Fibroblast of mammary gland (primary cell): ENCODE results near the gene KCNJ16.

Experiments
- DNase-seq: peaks from one replicate; pipeline ENCODE4 v3.0.0-alpha.2; 2010; ENCODE audit warnings: low read depth
- H3K4me3 ChIP-seq: 2 replicates; pipeline ENCODE4 v1.5.1; 2011; ENCODE audit warnings: low read depth, mild to moderate bottlenecking, low read length, moderate library complexity; ENCODE audit not compliant: control insufficient read depth
- CTCF ChIP-seq: conservative IDR thresholded peaks from 2 replicates; pipeline ENCODE4 v1.5.1; 2011; ENCODE audit warnings: low read depth, low read length, inconsistent platforms; ENCODE audit not compliant: control insufficient read depth, insufficient read depth

KCNJ16 gene

GRCh38 chr17:70099884-70100283 is 24.9 kb downstream of the KCNJ16 start:
- no peak for TF ChIP-seq CTCF
- H3K4me3 ChIP-seq = no peak overlapping the region
- no peak for DNase-seq

DNA sequence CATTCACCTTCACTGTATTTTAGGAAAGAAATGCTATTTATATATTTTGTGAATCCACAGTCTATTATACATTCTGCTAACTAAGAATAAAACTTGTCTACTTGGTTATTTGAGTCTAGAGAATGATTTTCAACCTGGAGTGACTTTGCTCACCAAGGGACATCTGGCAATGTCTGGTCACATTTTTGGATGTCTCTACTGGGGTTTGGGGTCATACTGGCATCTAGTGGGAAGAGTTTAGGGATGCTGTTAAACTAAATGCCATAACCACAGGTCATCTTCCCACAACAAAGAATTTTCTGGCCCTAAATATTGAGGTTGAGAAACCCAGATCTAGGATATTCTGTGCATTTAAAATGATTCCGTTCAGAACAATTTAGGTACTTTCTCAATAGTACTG is 26.0 kb downstream of the KCNJ16 start:
- TF ChIP-seq CTCF = peak; percentile 12
- no peak overlapping the region for H3K4me3 ChIP-seq
- DNase-seq = peak; percentile 21

DNA sequence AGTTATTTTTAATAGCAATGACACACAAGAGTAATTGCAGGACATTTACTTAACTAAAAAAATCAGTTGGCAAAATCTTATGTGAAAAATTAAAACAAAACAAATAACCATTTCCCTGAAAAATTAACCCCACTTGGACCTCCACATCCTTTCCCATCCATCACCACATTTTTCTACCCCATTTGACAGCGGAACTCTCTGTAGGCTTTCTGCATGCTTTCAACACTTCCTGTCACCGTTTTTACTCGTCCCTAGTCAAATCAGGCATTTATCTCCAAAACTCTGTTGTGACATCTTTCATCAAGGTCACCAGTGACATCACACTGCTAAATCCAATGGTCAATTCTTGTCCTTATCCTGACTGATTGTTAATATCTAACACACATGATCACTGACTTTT is 27.5 kb downstream of the KCNJ16 start:
- no peak for DNase-seq
- TF ChIP-seq CTCF = no peak
- H3K4me3 ChIP-seq = no peak overlapping the region

DNA sequence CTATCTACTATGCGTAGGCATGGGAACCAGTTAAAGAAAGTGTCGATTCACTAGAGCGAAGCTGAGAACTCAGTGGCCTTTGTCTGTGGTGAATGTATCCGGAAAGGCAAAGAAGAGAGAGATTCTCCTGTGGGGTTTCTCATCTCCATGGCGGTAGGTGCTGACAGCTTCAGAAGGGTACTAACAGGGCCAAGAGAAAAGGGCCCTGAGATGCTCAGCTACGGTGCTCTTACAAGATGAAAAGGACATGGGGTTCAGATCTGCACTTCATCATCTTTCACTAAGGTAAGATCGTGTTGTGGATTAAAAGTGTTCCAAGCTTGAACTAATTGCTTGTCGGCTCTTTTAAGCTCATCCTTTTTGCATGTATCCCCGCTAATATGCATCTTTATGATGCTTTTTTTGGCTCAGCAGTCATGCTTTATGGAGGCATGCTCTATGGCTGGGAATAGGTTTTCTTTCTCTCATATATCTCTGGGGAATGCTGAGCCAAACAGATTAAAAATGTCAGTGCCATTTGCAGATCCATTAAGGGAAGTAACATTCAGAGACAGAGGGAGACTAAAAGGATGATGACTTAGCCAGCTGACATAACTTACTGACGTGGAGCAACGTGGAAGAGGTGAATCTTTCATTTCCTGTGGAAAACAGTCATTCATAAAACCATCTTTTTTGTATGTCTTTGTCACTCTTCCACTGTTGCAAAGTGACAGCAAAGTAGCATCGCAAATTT is 29.9 kb downstream of the KCNJ16 start:
- H3K4me3 ChIP-seq = no peak overlapping the region
- no peak for DNase-seq
- TF ChIP-seq CTCF = no peak

DNA sequence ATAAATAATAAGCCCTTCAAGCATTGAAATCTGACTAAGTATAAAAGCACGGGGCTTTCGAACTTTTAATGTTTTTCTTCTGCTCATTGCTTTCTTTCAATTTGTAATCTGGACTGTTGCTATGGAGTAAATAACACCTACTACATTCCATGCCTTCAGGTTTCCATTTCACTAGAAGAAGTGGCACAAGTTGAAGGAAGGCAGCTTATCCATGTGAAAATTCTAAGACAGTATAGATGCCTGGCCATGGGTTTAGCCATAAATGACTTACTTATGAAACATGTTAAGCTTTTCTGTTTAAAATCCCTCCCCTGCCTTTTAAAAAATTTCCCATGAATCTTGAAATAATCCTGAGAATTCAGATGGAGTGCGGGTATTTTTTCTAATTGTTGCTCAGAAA is 30.6 kb downstream of the KCNJ16 start:
- no peak for TF ChIP-seq CTCF
- no peak for DNase-seq
- no peak overlapping the region for H3K4me3 ChIP-seq

DNA sequence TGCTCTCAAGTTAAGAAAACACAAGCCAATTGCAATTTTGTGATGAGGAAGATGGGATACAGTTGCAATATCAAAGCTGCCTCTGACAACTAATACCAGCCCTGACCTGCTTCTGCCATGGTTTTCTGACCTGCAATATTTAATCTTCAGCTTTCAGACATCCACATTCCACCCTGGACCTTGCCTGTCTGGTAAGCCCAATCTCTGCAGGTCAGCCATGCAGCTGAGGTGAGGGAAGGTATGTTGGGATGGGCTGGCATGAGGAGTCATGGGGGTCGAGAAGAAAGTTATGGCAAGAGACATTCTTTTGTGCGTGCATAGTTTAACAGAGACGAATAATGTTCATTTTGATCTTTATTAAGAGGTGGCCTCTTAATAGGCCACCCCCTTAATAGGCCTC is 31.5 kb downstream of the KCNJ16 start:
- no peak for DNase-seq

More for the DNA sequence above, 31.5 kb downstream of the KCNJ16 start:
- no peak overlapping the region for H3K4me3 ChIP-seq
- no peak for TF ChIP-seq CTCF
